GM12874 (cell line): ENCODE data around the gene ARL15.

ENCODE experiments used
- CTCF ChIP-seq: IDR thresholded peaks from 2 replicates; pipeline ENCODE4 v1.5.1; 2011; ENCODE audit warnings: low read depth, mild to moderate bottlenecking, control low read depth, low read length, moderate library complexity; ENCODE audit not compliant: insufficient read depth

Gene ARL15

DNA sequence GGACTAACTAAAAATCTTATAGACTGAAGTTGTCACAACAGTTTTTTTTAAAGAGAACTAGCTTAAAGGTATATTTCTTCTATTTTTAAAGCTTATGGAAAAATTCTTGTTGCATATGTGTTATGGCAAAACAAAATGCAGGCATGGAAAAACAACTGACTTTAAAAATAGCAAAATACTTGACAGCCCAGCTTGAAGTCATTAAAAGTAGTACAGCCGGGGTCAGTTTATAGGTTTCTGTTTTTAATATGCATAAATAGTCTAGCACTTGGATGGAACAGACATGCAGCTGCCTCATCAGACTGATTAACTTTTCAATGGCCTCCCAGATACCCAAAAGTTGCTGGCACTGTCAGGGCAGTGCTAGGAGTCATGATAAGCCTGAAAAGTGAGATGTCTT is 22.3 kb upstream of the ARL15 start:
- no peak for TF ChIP-seq CTCF

DNA sequence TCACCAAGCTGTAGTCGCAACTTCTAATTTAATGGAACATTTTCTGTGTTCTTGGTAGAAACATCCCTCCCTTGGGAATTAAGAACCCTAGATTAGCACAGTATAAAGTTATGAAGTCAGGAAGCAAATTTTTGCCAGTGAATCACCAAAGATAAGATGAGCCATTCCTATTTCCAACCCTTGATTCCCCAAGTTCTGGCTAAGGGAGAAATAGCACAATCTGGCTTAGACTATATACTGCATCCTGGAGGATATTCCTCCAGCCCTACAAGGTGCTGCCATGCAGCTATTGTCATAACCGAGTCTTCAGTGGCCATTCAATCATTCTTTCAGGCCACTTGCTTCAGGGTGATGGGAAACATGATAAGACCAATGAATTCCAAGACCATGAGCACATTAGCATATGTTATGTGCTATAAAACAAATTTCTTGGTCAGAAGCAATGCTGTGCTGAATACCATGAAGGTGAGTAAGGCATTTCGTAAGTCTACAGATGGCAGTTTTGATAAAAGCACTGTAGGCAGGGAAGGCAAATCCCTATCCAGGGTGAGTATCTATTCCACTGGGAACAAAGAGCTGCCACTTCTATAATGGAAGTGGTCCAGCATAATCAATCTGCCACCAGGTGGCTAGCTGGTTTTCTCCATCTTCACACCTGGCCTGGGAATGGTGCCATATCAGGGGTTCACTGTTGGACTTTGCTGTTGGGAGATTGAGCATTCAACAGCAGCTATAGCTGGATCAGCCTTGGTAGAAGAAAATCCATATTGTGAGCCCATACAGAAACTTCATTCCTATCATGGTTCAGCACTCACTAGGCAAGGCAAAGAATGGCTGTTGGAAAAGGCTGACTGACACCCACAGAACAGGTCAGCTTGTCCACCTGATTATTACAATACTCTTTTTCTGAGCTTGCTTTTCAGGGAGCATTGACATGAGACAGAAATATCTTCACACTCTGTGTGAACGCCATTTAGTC is 19.6 kb upstream of the ARL15 start:
- no peak for TF ChIP-seq CTCF

DNA sequence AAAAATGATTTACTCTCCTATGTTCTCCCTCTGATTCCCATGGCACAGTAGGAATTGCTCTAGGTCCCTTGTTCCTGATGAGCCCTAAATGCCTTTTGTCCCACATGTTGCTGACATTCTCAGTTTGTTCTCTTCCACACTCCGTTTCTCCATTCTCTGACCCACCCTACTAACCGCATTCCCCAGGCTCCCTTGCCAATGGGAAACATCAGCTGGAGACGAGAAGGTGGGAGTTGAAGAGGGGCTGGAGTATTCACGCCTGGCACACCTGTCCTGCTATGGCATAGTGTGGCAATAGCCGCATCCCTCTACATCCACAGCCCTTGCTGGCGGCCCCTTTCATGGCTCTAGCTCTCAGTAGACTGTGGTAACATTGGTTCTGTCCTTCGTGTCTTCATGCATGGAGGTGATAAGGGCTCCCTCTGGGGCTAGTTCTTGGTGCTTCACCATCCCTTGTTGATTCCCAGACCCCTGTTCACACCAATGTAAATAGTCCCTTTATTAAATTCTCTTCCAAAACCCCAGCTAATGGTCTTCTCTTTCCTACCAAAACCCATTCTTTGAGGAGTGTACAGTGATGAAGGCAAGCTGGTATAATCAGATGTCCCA is 16.4 kb upstream of the ARL15 start:
- no peak for TF ChIP-seq CTCF

DNA sequence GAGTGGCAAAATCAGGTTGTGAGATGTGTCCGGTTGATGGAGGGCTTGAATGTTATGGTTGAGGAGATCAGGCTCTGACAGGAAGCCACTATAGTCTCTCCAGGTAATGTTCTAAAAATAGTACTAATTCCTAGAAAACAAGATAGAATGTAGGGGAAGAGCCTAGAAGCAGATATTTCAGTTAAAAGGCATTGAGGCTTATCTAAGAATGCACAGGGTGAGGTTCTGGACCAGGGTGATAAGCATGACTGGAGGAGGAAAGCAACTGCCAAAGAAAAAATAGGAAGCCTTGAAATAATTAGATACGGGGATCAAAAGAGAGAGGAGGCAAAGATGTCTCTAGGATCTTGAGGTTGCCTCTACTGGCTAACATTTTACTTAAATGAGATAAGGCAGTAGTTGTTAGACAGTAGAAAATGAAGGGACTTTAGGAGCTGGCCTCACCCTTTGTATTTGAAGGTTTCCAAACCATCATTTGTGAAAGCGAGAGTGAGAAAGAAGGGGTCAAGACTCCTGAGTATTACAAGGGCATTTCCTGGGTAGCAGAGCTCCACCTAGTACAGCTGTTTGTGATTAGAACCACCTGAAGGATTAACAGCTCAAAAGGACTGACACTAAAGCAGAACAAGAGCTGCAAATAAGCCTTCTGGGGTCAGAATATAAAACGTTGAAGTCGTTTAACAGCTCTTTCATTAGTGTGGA is 15.4 kb upstream of the ARL15 start:
- no peak for TF ChIP-seq CTCF

GRCh38 chr5:54325272-54325609 is 14.9 kb upstream of the ARL15 start:
- TF ChIP-seq CTCF, result no peak

DNA sequence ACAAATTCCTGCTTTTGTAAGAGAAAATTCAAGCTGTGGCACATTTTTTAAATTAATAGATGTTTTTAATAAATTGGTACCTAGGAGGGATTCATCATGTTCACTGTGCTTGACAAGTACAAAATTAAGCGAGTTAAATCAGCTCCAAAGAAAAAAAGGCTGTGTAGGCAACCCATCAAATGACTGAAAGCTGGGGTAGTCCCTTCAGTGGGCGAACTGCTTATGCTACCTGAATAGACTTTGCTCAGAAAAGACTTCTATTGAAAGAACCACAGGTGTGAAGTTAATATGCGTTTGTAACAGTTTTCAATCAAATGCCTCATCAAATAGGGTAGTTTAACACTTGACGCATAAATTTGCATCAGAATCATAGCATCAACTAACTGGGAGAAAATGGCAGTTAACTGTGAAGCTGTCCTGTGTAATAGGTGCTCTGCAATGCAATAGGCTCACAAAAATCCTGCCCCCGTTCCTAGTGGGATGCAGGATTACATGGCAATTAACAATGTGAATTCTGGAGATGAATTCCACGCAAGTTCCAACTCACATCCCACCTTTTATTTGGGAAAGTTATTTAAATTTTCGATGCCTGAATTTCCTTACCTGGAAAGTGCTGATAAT is 14.4 kb upstream of the ARL15 start:
- TF ChIP-seq CTCF, result no peak

DNA sequence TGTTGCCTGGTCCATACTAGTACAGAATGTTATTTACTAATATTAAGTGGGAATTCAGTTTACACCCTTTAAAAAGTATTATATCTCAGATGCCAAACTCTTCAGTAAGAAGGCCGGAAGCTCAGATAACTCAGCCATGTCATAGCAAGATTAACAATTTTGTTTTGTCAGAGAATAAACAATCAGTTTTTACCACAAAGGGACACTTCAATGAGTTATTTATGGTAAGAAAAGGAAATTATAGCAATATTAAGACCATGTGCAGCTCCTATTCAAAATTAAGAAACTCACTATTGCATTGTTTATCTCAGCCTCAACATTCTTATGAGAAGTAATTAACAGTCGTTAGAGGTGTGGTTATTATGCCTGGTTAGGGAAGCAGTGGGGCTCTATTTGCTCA is 13.1 kb upstream of the ARL15 start:
- no peak for TF ChIP-seq CTCF
